Thymus (tissue), 11 donors: ENCODE measurements around the gene ZNF343. TPM values are rescaled to one million over a fixed set of nuclear protein-coding genes. Genes with fewer than 3 reads are reported as not detected.

Source experiments
- DNase-seq, 9 donors: peaks; one replicate each; pipeline ENCODE4 v3.0.0-alpha.2; 2013; ENCODE audit warnings: low spot score in 9 of 9, low read depth in 6 of 9, missing footprints in 1 of 9
- H3K27ac ChIP-seq, 2 donors: one replicate each; pipeline ENCODE4 v1.5.1; 2013; ENCODE audit warnings: control low read depth in 1 of 2, low read depth in 1 of 2, low read length in 1 of 2, mild to moderate bottlenecking in 1 of 2, moderate library complexity in 1 of 2
- H3K27me3 ChIP-seq, 2 donors: one replicate each; pipeline ENCODE4 v1.5.1; 2013; ENCODE audit warnings: low read length in 1 of 2; ENCODE audit not compliant: control insufficient read depth in 2 of 2, insufficient read depth in 1 of 2
- H3K36me3 ChIP-seq, 2 donors: one replicate each; pipeline ENCODE4 v1.5.1; 2013; ENCODE audit warnings: low read length in 1 of 2, mild to moderate bottlenecking in 1 of 2, moderate library complexity in 1 of 2; ENCODE audit not compliant: control insufficient read depth in 2 of 2, insufficient read depth in 2 of 2
- H3K4me1 ChIP-seq, 2 donors: one replicate each; pipeline ENCODE4 v1.5.1; 2013; ENCODE audit warnings: low read length in 2 of 2; ENCODE audit not compliant: control insufficient read depth in 2 of 2, insufficient read depth in 2 of 2
- H3K4me3 ChIP-seq, 2 donors: one replicate each; pipeline ENCODE4 v1.5.1; 2013; ENCODE audit warnings: low read length in 2 of 2, control low read depth in 1 of 2, mild to moderate bottlenecking in 1 of 2
- H3K9me3 ChIP-seq, 2 donors: one replicate each; pipeline ENCODE4 v1.5.1; 2013; ENCODE audit warnings: low read length in 1 of 2, mild to moderate bottlenecking in 1 of 2; ENCODE audit not compliant: control insufficient read depth in 2 of 2, insufficient read depth in 1 of 2
- WGBS: extraction: QIAGEN DNeasy Blood & Tissue Kit; methylation state at CpG from one replicate; pipeline ENCODE4 v1.1.7; 2013; 5-methylcytosine and 5-hydroxymethylcytosine counted together
- polyA plus RNA-seq: library from polyadenylated mRNA; stranded (reverse); fragments of 200-250 nt; gene quantifications from one replicate; pipeline ENCODE4 v1.2.3, GENCODE V29; 2013
- total RNA-seq: library from RNA; stranded (reverse); fragments of 120-200 nt; gene quantifications from one replicate; pipeline ENCODE4 v1.2.4, GENCODE V29; 2013
- donor health status: healthy.

The ZNF343 gene
- total and polyA plus RNA-seq, 2 donors, result 5.2 to 5.4 TPM

- Histone ChIP-seq H3K4me1 (no peaks in the 10 kb centered on the region), H3K36me3 (peaks cover 12 to 25% of the 10 kb centered on the region in 2 donors), H3K9me3 (no peaks in the 10 kb centered on the region), H3K27me3 (no peaks in the 10 kb centered on the region), H3K4me3 (no peak overlapping the region), H3K27ac (no peak overlapping the region)
- no peak for DNase-seq
- 97% methylated on average over 2 of the region's 2 CpGs for WGBS
These were observed 52.8 kb downstream of the ZNF343 start for GRCh38 chr20:2455771-2456497.

GRCh38 chr20:2453792-2454191, 54.9 kb downstream of the ZNF343 start:
- H3K9me3 ChIP-seq, result no peaks in the 10 kb centered on the region
- no peak overlapping the region for H3K27ac ChIP-seq
- DNase-seq, result no peak
- 80% methylated on average over 3 of the region's 3 CpGs for WGBS
- peaks cover 4% of the 10 kb centered on the region in 2 donors for H3K36me3 ChIP-seq
- no peak overlapping the region for H3K4me3 ChIP-seq
- no peaks in the 10 kb centered on the region for H3K4me1 ChIP-seq
- H3K27me3 ChIP-seq, result no peaks in the 10 kb centered on the region

GRCh38 chr20:2451939-2452732, 56.6 kb downstream of the ZNF343 start:
- Histone ChIP-seq H3K27me3 (no peaks in the 10 kb centered on the region), H3K27ac (no peak overlapping the region), H3K4me3 (no peak overlapping the region), H3K9me3 (no peaks in the 10 kb centered on the region), H3K36me3 (peaks cover 0 to 4% of the 10 kb centered on the region in 2 donors), H3K4me1 (no peaks in the 10 kb centered on the region)
- 65% methylated on average over 8 of the region's 8 CpGs for WGBS
- DNase-seq, result peak; percentile 6 to 64 (median 32)

GRCh38 chr20:2451422-2451821, 57.3 kb downstream of the ZNF343 start:
- 95% methylated on average over 5 of the region's 5 CpGs for WGBS
- H3K27me3 ChIP-seq, result no peaks in the 10 kb centered on the region
- no peaks in the 10 kb centered on the region for H3K4me1 ChIP-seq
- DNase-seq, result no peak
- H3K27ac ChIP-seq, result no peak overlapping the region
- H3K9me3 ChIP-seq, result no peaks in the 10 kb centered on the region
- no peak overlapping the region for H3K4me3 ChIP-seq
- H3K36me3 ChIP-seq, result no peaks in the 10 kb centered on the region

- H3K4me3 ChIP-seq, result no peak overlapping the region
- DNase-seq, result no peak
- H3K9me3 ChIP-seq, result no peaks in the 10 kb centered on the region
- 98% methylated on average over 1 of the region's 1 CpG for WGBS
- H3K36me3 ChIP-seq, result no peaks in the 10 kb centered on the region
- H3K27me3 ChIP-seq, result no peaks in the 10 kb centered on the region
- no peaks in the 10 kb centered on the region for H3K4me1 ChIP-seq
- no peak overlapping the region for H3K27ac ChIP-seq
These were observed 59.3 kb downstream of the ZNF343 start for GRCh38 chr20:2449386-2449785.

- WGBS, result 77% methylated on average over 4 of the region's 4 CpGs
- no peaks in the 10 kb centered on the region for H3K9me3 ChIP-seq
- DNase-seq, result no peak
These were observed 61.9 kb downstream of the ZNF343 start for GRCh38 chr20:2446845-2447244.

More at GRCh38 chr20:2446845-2447244, 61.9 kb downstream of the ZNF343 start:
- Histone ChIP-seq H3K27me3 (no peaks in the 10 kb centered on the region), H3K27ac (no peak overlapping the region), H3K4me1 (no peaks in the 10 kb centered on the region), H3K36me3 (no peaks in the 10 kb centered on the region), H3K4me3 (no peak overlapping the region)

Other genes starting within 250 kb of the ZNF343 start
- 0.28 TPM for gene TGM3, start 212.9 kb downstream of the ZNF343 start, total RNA-seq
- gene TGM3, start 212.9 kb downstream of the ZNF343 start, polyA plus RNA-seq, result 0.66 TPM
- gene TGM6, start 128.0 kb downstream of the ZNF343 start, total RNA-seq, result not detected
- not detected for gene TGM6, start 128.0 kb downstream of the ZNF343 start, polyA plus RNA-seq
- 311 TPM for gene SNRPB, start 38.1 kb downstream of the ZNF343 start, total RNA-seq
- gene SNRPB, start 38.1 kb downstream of the ZNF343 start, polyA plus RNA-seq, result 149 TPM
- not detected for gene TMC2, start 27.7 kb upstream of the ZNF343 start, total RNA-seq
- 0.05 TPM for gene TMC2, start 27.7 kb upstream of the ZNF343 start, polyA plus RNA-seq
- 236 TPM for gene NOP56, start 143.7 kb upstream of the ZNF343 start, total RNA-seq
- 152 TPM for gene NOP56, start 143.7 kb upstream of the ZNF343 start, polyA plus RNA-seq
- 121 TPM for gene IDH3B, start 155.3 kb upstream of the ZNF343 start, total RNA-seq
- 68.9 TPM for gene IDH3B, start 155.3 kb upstream of the ZNF343 start, polyA plus RNA-seq
- 2.9 TPM for gene EBF4, start 183.9 kb upstream of the ZNF343 start, total RNA-seq
- 9.9 TPM for gene EBF4, start 183.9 kb upstream of the ZNF343 start, polyA plus RNA-seq